GM12878 (cell line): ENCODE results near the gene MYO1E. TPM values are rescaled to one million over a fixed set of nuclear protein-coding genes. Genes with fewer than 3 reads are reported as not detected.
"Not testable (repeated sequence)": the region's sequence is repeated elsewhere in the genome, so short reads cannot be mapped to it uniquely, and the experiment has no call there.

ENCODE experiments used
- ATAC-seq: fragments of 200-7000 bp; cut with Tn5 transposase; 3 replicates; pipeline ENCODE4 v1.9.1; 2020; ENCODE audit warnings: mild to moderate bottlenecking, moderate library complexity
- BruUV-seq: library from RNA; stranded (reverse); fragments of 400-500 nt; replicated peaks from 2 replicates; lab custom pipeline; 2021; lab: Mats Ljungman, UMichigan
- CTCF ChIA-PET: fragments of 300-600 bp; sonication (Branson Sonifier 250); formaldehyde crosslinking; extraction: SDS; loops from one replicate; lab custom pipeline; 2021; ENCODE audit warnings: inconsistent platforms; lab: Yijun Ruan, JAX
- POLR2A ChIA-PET: fragments of 350-600 bp; formaldehyde crosslinking; extraction: SDS; loops from one replicate; lab custom pipeline; 2021; ENCODE audit warnings: inconsistent platforms; lab: Charles Lee
- RAD21 ChIA-PET: fragments of 300-600 bp; sonication (Branson Sonifier 250); formaldehyde crosslinking; loops from one replicate; lab custom pipeline; 2023; ENCODE audit warnings: antibody characterized with exemption; ENCODE audit not compliant: unreplicated experiment; lab: Charles Lee
- SMC1A ChIA-PET: fragments of 300-600 bp; sonication (Branson Sonifier 250); formaldehyde crosslinking; loops from one replicate; lab custom pipeline; 2023; ENCODE audit not compliant: unreplicated experiment, uncharacterized antibody; lab: Charles Lee
- DNase-seq: peaks from one replicate; pipeline ENCODE4 v3.0.0-alpha.2; 2011; ENCODE audit warnings: low read depth, low spot score
- FAIRE-seq: peaks from 3 replicates; lab custom pipeline; 2011; peaks lifted over from hg19 to GRCh38; lab: Jason Lieb, UNC
- H2AFZ ChIP-seq: 2 replicates; pipeline ENCODE4 v1.6.0; 2011; ENCODE audit warnings: low read depth, low read length, control low read depth; ENCODE audit not compliant: control insufficient read depth
- H3K27ac ChIP-seq: 2 replicates; pipeline ENCODE4 v1.5.1; 2011; ENCODE audit warnings: control low read depth; ENCODE audit not compliant: control insufficient read depth, insufficient read depth
- H3K27me3 ChIP-seq, 2 experiments: replicated peaks in 1 of 2; 2 replicates each; pipeline versions ENCODE4 v1.6.0 to v1.6.1; 2011; ENCODE audit warnings: low read length in 1 of 2; ENCODE audit not compliant: control insufficient read depth in 2 of 2, insufficient read depth in 2 of 2
- H3K36me3 ChIP-seq, 2 experiments: 2 replicates each; pipeline ENCODE4 v1.5.1; 2011; ENCODE audit warnings: low read length in 1 of 2; ENCODE audit not compliant: control insufficient read depth in 2 of 2, insufficient read depth in 2 of 2
- H3K4me1 ChIP-seq: 2 replicates; pipeline ENCODE4 v1.6.1; 2011; ENCODE audit warnings: mild to moderate bottlenecking, low read length, moderate library complexity, mixed read lengths; ENCODE audit not compliant: control insufficient read depth, insufficient read depth
- H3K4me2 ChIP-seq: 2 replicates; pipeline ENCODE4 v1.6.0; 2011; ENCODE audit warnings: control low read depth; ENCODE audit not compliant: control insufficient read depth, insufficient read depth
- H3K4me3 ChIP-seq: fragments of 200-600 bp; sonication (generic); 2 replicates; pipeline ENCODE4 v1.5.1; 2016
- H3K79me2 ChIP-seq: 2 replicates; pipeline ENCODE4 v1.6.0; 2011; ENCODE audit warnings: low read length; ENCODE audit not compliant: control insufficient read depth, insufficient read depth
- H3K9ac ChIP-seq: 2 replicates; pipeline ENCODE4 v1.8.0; 2011; ENCODE audit warnings: low read length, control low read depth, mixed read lengths; ENCODE audit not compliant: control insufficient read depth, insufficient read depth
- H3K9me3 ChIP-seq: replicated peaks from 3 replicates; pipeline ENCODE4 v1.5.1; 2011; ENCODE audit warnings: mild to moderate bottlenecking, low read length; ENCODE audit not compliant: control insufficient read depth, insufficient read depth
- H4K20me1 ChIP-seq: 2 replicates; pipeline ENCODE4 v1.6.0; 2011; ENCODE audit not compliant: control insufficient read depth, insufficient read depth
- CHD4 ChIP-seq: fragments of 200-600 bp; sonication (generic); IDR thresholded peaks from 2 replicates; pipeline ENCODE4 v1.6.1; 2016; ENCODE audit warnings: mild to moderate bottlenecking
- MTA2 ChIP-seq: fragments of 450-650 bp; IDR thresholded peaks from 2 replicates; pipeline ENCODE4 v1.6.1; 2016; ENCODE audit warnings: low read depth, mild to moderate bottlenecking, moderate library complexity
- WGBS: methylation state at CpG from one replicate; pipeline ENCODE4 v1.1.6; 2016; ENCODE audit warnings: low lambda C conversion rate; ENCODE audit not compliant: insufficient replicate concordance, insufficient coverage; ENCODE audit errors: missing lambda C conversion rate; 5-methylcytosine and 5-hydroxymethylcytosine counted together
- in situ Hi-C: fragments of 300-500 bp; cut with MboI; formaldehyde crosslinking; loops from 9 replicates; pipeline ENCODE4 v1.14.3; 2018; ENCODE audit warnings: mixed read lengths
- intact Hi-C: fragments of 100-400 bp; cut with micrococcal nuclease; formaldehyde crosslinking; loops from one replicate; pipeline ENCODE4 v1.14.2; 2022; ENCODE audit not compliant: unreplicated experiment
- polyA plus RNA-seq, 11 experiments: library from polyadenylated mRNA; depleted of rRNA in 4 of 11; unstranded in 6 of 11; stranded (reverse) in 5 of 11; fragments of >200 nt; fragmentation: Nextera tagmentation in 4 of 11; fragmentation: Illumina TruSeq in 1 of 11; extraction: Ambion mirVana in 4 of 11; extraction: Trizol in 1 of 11; gene quantifications; 1 replicate in 1 of 11; 2 replicates in 10 of 11; pipeline versions ENCODE4 v1.2.1 to v1.2.3, GENCODE V29; 2011 to 2016; ENCODE audit warnings: inconsistent platforms in 2 of 11, missing spikeins in 2 of 11, low read depth in 1 of 11
- total RNA-seq, 4 experiments: library from RNA; depleted of rRNA in 3 of 4; stranded (reverse); fragments of >200 nt in 3 of 4; fragmentation: Illumina TruSeq in 1 of 4; extraction: Trizol in 1 of 4; gene quantifications; 2 replicates each; pipeline versions ENCODE4 v1.2.1 to v1.2.3, GENCODE V29; 2013 to 2021

Gene MYO1E
- total and polyA plus RNA-seq, 10 of the 15 experiments (the other 5 are each of a cell fraction or from before 2014, with no cell fraction given) = 10.3 to 266 (median 64.9) TPM

DNA sequence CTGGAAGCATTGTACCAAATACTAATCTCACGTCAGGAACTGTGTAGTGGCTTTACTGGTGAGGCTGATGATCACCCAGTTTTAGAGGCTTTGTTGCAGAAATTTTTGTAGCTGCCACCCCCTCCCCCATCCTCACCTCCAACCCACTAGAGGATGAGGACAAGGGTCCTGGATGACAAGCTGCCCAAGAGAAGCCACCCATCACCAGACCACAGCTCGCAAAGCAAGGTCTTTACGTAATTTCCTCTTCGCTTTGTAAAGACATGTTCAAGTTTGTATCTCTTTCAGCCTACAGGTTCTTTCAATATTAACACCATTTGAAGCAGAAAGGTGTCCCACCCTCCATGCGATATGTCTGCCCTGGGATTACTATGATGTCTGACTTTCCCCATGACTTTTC, 91.8 kb downstream of the MYO1E start:
- no peak overlapping the region for H3K27ac ChIP-seq
- no peak overlapping the region for H3K9ac ChIP-seq
- DNase-seq (no peak), ATAC-seq (no peak), FAIRE-seq (no peak)
- in situ Hi-C loops (no loop called here), intact Hi-C loops (no loop called here)
- H4K20me1 ChIP-seq = 0 out of 2 replicates have a peak, but pooled peaks cover 2% of the 10 kb centered on the region
- RAD21 ChIA-PET = no interaction called here
- peaks cover 67% of the 10 kb centered on the region for H3K79me2 ChIP-seq
- no peak overlapping the region for H3K4me2 ChIP-seq
- H2AFZ ChIP-seq = no peak overlapping the region
- peaks cover 0 to 1% of the 10 kb centered on the region in 2 experiments; a peak in 2 of 4 replicates for H3K36me3 ChIP-seq
- CTCF ChIA-PET = interaction anchor here (1.1 to 1.5 kb wide), 2 partner anchors 9 to 15 kb away, joined by 3 to 9 read pairs; no protein-coding TSS in a partner anchor
- TF ChIP-seq MTA2 = no peak
- TF ChIP-seq CHD4 = no peak
- POLR2A ChIA-PET = interaction anchor here (1.3 kb wide), 1 partner anchor 10 kb away, joined by 3 read pairs; no protein-coding TSS in a partner anchor
- no TSS peak for BruUV-seq
- no peaks in the 10 kb centered on the region for H3K9me3 ChIP-seq
- SMC1A ChIA-PET = interaction anchor here (1.1 to 1.4 kb wide), 3 partner anchors 9 to 33 kb away, joined by 3 read pairs; no protein-coding TSS in a partner anchor
- no peak overlapping the region for H3K4me3 ChIP-seq
- peaks cover 4% of the 10 kb centered on the region for H3K4me1 ChIP-seq
- WGBS = 78% methylated on average over 5 of the region's 5 CpGs
- H3K27me3 ChIP-seq = no peaks in the 10 kb centered on the region

DNA sequence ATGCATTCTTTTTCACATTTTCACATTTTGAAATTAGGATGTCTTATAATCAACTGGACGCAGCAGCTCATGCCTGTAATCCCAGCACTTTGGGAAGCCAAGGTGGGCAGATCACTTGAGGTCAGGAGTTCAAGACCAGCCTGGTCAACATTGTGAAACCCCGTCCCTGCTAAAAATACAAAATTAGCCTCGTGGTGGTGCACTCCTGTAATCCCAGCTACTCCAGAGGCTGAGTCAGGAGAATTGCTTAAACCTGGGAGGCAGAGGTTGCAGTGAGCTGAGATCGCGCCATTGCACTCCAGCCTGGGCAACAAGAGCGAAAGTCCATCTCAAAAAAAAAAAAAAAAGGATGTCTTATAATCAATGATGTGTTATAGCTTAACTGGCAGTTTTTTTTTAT, 92.4 kb downstream of the MYO1E start:
- H3K36me3 ChIP-seq, H2AFZ ChIP-seq, H3K27me3 ChIP-seq, BruUV-seq, in situ Hi-C loops, FAIRE-seq, H3K4me2 ChIP-seq, H3K4me1 ChIP-seq, H3K4me3 ChIP-seq, intact Hi-C loops, H3K9ac ChIP-seq, DNase-seq, ATAC-seq, H3K27ac ChIP-seq, H4K20me1 ChIP-seq, H3K9me3 ChIP-seq: not testable (repeated sequence)
- 66% methylated on average over 5 of the region's 6 CpGs for WGBS
- ChIA-PET RAD21 (interaction anchor here (1.0 kb wide), 1 partner anchor 17 kb away, joined by 3 read pairs; no protein-coding TSS in a partner anchor), SMC1A (interaction anchor here (0.8 to 1.9 kb wide), 8 partner anchors 9 to 92 kb away, joined by 3 to 7 read pairs (median 3); partner anchors contain the start of gene MYO1E), CTCF (interaction anchor here (1.0 to 1.5 kb wide), 4 partner anchors 9 to 323 kb away, joined by 3 to 9 read pairs (median 4); no protein-coding TSS in a partner anchor), POLR2A (interaction anchor here (0.7 to 1.3 kb wide), 2 partner anchors 9 to 29 kb away, joined by 3 to 6 read pairs; no protein-coding TSS in a partner anchor)
- peaks cover 70% of the 10 kb centered on the region for H3K79me2 ChIP-seq
